Measurements from ENCODE around the gene RAB15. TPM values are rescaled to one million over a fixed set of nuclear protein-coding genes. Genes with fewer than 3 reads are reported as not detected.

Gene RAB15
- total RNA-seq, 2 experiments from 2014 or later = 2.8 to 3.6 TPM

DNA sequence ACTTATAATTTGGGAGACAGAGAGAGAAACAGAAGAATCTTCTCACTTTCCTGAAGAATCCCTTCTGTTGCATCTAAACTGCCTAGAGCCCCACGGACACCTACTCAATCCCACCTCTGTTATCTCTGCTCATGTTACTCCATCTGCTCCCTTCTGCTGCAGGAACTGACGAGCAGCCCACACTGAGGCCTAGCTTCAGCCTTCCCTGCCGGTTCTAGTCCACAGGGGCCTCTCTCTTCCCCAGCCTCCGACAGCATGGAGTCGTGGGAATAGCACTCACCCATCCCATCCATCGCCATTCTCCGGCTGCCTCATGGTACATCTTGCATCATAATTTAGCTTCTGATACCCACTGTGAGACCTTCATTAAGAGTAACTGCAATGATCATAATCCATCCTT lies 4.0 kb downstream of the RAB15 start:
- Mint-ChIP-seq H3K27me3 (ENCODE audit: low read depth) (peaks cover 11% of the 10 kb centered on the region), H3K4me3 (no peak overlapping the region), H3K4me1 (ENCODE audit: low read depth) (peaks cover 12% of the 10 kb centered on the region), H3K27ac (no peak overlapping the region), H3K9me3 (ENCODE audit: insufficient read depth) (no peaks in the 10 kb centered on the region), H3K36me3 (ENCODE audit: low read depth) (no peaks in the 10 kb centered on the region)
- POLR2A ChIA-PET = interaction anchor here (0.8 kb wide), 1 partner anchor 43 kb away, joined by 3 read pairs; no protein-coding TSS in a partner anchor
- CTCF ChIA-PET = no interaction called here
- DNase-seq (no peak), ATAC-seq (no peak)

GRCh38 chr14:64966976-64967375 lies 5.2 kb downstream of the RAB15 start:
- Mint-ChIP-seq H3K36me3 (ENCODE audit: low read depth) (no peaks in the 10 kb centered on the region), H3K9me3 (ENCODE audit: insufficient read depth) (no peaks in the 10 kb centered on the region), H3K4me1 (ENCODE audit: low read depth) (peaks cover 6% of the 10 kb centered on the region), H3K4me3 (no peak overlapping the region), H3K27me3 (ENCODE audit: low read depth) (peaks cover 11% of the 10 kb centered on the region), H3K27ac (no peak overlapping the region)
- ChIA-PET CTCF (no interaction called here), POLR2A (interaction anchor here (1.0 kb wide), 1 partner anchor 21 kb away, joined by 4 read pairs; no protein-coding TSS in a partner anchor)
- ATAC-seq (no peak), DNase-seq (no peak)

DNA sequence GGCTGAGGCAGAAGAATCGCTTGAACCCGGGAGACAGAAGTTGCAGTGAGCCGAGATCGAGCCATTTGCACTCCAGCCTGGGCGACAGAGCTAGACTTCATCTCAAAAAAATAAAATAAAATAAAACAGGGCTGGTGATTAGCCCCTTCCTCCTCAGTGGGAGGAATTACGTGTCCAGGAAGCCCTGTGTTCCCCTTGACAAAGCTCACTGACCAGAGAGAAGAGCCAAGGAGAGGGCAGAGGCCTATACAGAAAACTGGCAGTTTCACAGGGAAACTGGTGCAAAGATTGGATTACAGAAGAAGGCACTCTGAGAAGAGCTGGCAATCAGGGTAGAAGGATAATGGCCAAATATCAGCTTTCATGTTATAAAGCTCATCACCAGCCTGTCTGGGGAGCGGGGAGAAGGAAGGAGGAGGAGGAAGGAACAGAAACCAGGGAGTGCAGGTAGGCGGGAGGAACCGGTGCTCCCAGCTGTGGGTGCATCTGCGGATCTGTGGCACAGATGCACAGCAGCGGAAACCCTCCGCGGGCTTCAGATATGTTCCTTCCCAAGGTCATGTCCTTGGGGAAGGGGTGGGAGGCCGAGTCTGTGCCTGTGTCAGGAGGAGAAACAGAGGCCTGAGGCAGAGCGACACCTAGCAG lies 6.7 kb downstream of the RAB15 start:
- H3K27ac Mint-ChIP-seq = no peak overlapping the region
- H3K27me3 Mint-ChIP-seq (ENCODE audit: low read depth) = peaks cover 4% of the 10 kb centered on the region
- no peaks in the 10 kb centered on the region for H3K9me3 Mint-ChIP-seq (ENCODE audit: insufficient read depth)
- no peak overlapping the region for H3K4me3 Mint-ChIP-seq
- ATAC-seq (no peak), DNase-seq (no peak)
- peaks cover 6% of the 10 kb centered on the region for H3K4me1 Mint-ChIP-seq (ENCODE audit: low read depth)
- H3K36me3 Mint-ChIP-seq (ENCODE audit: low read depth) = no peaks in the 10 kb centered on the region
- CTCF ChIA-PET = interaction anchor here (1.2 kb wide), 1 partner anchor 10 kb away, joined by 3 read pairs; no protein-coding TSS in a partner anchor
- POLR2A ChIA-PET = no interaction called here

DNA sequence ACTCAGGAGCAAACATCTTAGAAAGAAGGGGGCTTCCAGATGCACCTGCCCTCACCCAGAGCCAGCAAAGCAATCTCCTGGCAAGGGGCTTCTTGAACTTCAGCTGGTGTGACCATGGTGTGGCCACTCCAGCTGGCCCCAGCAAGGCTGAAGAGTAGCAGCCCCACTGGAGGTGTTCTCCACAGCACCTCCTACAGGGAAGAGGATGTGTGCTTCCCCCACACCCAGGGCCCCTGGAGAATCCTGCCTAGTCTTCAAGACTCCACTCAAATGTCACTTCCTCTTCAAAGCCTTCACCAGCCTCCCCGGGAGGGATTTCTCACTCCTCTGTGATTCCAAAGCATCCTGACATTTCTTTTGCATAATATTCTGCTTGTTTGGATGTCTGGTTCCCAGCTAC lies 8.5 kb downstream of the RAB15 start:
- ChIA-PET POLR2A (no interaction called here), CTCF (no interaction called here)
- ATAC-seq (no peak), DNase-seq (no peak)
- no peaks in the 10 kb centered on the region for H3K27me3 Mint-ChIP-seq (ENCODE audit: low read depth)
- H3K4me3 Mint-ChIP-seq = no peak overlapping the region
- H3K4me1 Mint-ChIP-seq (ENCODE audit: low read depth) = peaks cover 7% of the 10 kb centered on the region
- H3K9me3 Mint-ChIP-seq (ENCODE audit: insufficient read depth) = no peaks in the 10 kb centered on the region
- H3K27ac Mint-ChIP-seq = no peak overlapping the region
- no peaks in the 10 kb centered on the region for H3K36me3 Mint-ChIP-seq (ENCODE audit: low read depth)

GRCh38 chr14:64960762-64961276 lies 11.3 kb downstream of the RAB15 start:
- Mint-ChIP-seq H3K27me3 (ENCODE audit: low read depth) (no peaks in the 10 kb centered on the region), H3K4me3 (no peak overlapping the region), H3K9me3 (ENCODE audit: insufficient read depth) (no peaks in the 10 kb centered on the region), H3K27ac (no peak overlapping the region), H3K36me3 (ENCODE audit: low read depth) (no peaks in the 10 kb centered on the region), H3K4me1 (ENCODE audit: low read depth) (peaks cover 7% of the 10 kb centered on the region)
- POLR2A ChIA-PET = no interaction called here
- CTCF ChIA-PET = interaction anchor here (0.6 to 1.5 kb wide), 2 partner anchors 24 to 1104 kb away, joined by 3 to 4 read pairs; no protein-coding TSS in a partner anchor
- no peak for ATAC-seq
- DNase-seq = no peak

DNA sequence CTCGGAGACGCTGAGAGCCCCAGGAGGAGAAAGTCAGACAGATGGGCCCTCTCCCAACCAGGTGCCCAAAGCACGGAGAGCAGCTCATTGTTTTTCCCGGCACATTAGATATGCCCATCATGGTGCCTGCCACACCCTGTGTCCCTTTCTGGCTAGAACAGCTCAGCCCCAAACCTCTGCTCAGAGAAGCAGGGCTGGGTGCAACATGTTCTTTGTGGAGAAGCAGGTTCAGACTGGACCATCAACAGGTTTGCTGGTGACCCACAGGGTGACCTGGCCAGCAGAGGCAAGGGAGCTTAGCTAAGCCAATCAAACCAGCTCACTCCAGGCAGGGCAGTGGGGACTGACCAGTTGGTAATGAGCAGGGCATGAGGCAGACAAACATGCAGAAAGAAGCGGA lies 13.4 kb downstream of the RAB15 start:
- Mint-ChIP-seq H3K36me3 (ENCODE audit: low read depth) (no peaks in the 10 kb centered on the region), H3K4me3 (no peak overlapping the region), H3K27ac (no peak overlapping the region), H3K9me3 (ENCODE audit: insufficient read depth) (no peaks in the 10 kb centered on the region), H3K4me1 (ENCODE audit: low read depth) (peaks cover 7% of the 10 kb centered on the region), H3K27me3 (ENCODE audit: low read depth) (no peaks in the 10 kb centered on the region)
- DNase-seq (no peak), ATAC-seq (no peak)
- ChIA-PET CTCF (no interaction called here), POLR2A (interaction anchor here (1.1 kb wide), 1 partner anchor 22 kb away, joined by 3 read pairs; no protein-coding TSS in a partner anchor)

DNA sequence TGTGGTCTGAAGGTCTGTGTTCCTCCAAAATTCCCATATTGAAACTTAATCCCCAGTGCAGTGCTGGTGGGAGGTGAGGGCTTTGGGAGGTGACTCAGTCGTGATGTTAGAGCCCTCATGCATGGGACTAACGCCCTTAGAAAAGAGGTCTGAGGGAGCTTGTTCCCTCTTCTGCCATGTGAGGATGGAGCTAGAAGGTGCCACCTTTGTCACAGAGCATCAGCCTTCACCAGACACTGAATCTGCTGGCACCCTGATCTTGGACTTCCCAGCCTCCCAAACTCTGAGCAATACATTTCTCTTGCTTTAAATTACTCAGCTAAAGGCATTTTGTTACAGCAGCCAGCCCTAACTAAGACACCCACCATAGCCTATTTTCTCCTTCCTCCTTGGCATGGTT lies 13.9 kb downstream of the RAB15 start:
- Mint-ChIP-seq H3K27me3 (ENCODE audit: low read depth) (no peaks in the 10 kb centered on the region), H3K9me3 (ENCODE audit: insufficient read depth) (no peaks in the 10 kb centered on the region), H3K4me3 (no peak overlapping the region), H3K27ac (no peak overlapping the region), H3K36me3 (ENCODE audit: low read depth) (no peaks in the 10 kb centered on the region), H3K4me1 (ENCODE audit: low read depth) (peaks cover 7% of the 10 kb centered on the region)
- ChIA-PET POLR2A (interaction anchor here (1.1 kb wide), 1 partner anchor 23 kb away, joined by 3 read pairs; no protein-coding TSS in a partner anchor), CTCF (no interaction called here)
- ATAC-seq = no peak
- DNase-seq = no peak

GRCh38 chr14:64956697-64957406 lies 15.3 kb downstream of the RAB15 start:
- H3K9me3 Mint-ChIP-seq (ENCODE audit: insufficient read depth) = no peaks in the 10 kb centered on the region
- POLR2A ChIA-PET = interaction anchor here (1.0 kb wide), 1 partner anchor 42 kb away, joined by 5 read pairs; the partner anchor contains the start of gene CHURC1
- no peaks in the 10 kb centered on the region for H3K27me3 Mint-ChIP-seq (ENCODE audit: low read depth)
- peaks cover 10% of the 10 kb centered on the region for H3K4me1 Mint-ChIP-seq (ENCODE audit: low read depth)
- no peaks in the 10 kb centered on the region for H3K36me3 Mint-ChIP-seq (ENCODE audit: low read depth)
- ATAC-seq = no peak
- no peak overlapping the region for H3K27ac Mint-ChIP-seq
- CTCF ChIA-PET = interaction anchor here (0.6 kb wide), 1 partner anchor 164 kb away, joined by 4 read pairs; no protein-coding TSS in a partner anchor
- no peak overlapping the region for H3K4me3 Mint-ChIP-seq
- no peak for DNase-seq

GRCh38 chr14:64955297-64955696 lies 16.8 kb downstream of the RAB15 start:
- ATAC-seq (no peak), DNase-seq (no peak)
- ChIA-PET CTCF (interaction anchor here (0.8 to 1.5 kb wide), 2 partner anchors 11 to 19 kb away, joined by 3 to 5 read pairs; no protein-coding TSS in a partner anchor), POLR2A (no interaction called here)
- H3K27me3 Mint-ChIP-seq (ENCODE audit: low read depth) = no peaks in the 10 kb centered on the region
- no peaks in the 10 kb centered on the region for H3K36me3 Mint-ChIP-seq (ENCODE audit: low read depth)
- peaks cover 3% of the 10 kb centered on the region for H3K4me1 Mint-ChIP-seq (ENCODE audit: low read depth)
- H3K9me3 Mint-ChIP-seq (ENCODE audit: insufficient read depth) = no peaks in the 10 kb centered on the region
- H3K27ac Mint-ChIP-seq = no peak overlapping the region
- no peak overlapping the region for H3K4me3 Mint-ChIP-seq

GRCh38 chr14:64954491-64955240 lies 17.5 kb downstream of the RAB15 start:
- ChIA-PET POLR2A (no interaction called here), CTCF (interaction anchor here (1.4 to 1.5 kb wide), 3 partner anchors 11 to 19 kb away, joined by 3 to 5 read pairs (median 4); no protein-coding TSS in a partner anchor)
- Mint-ChIP-seq H3K27me3 (ENCODE audit: low read depth) (no peaks in the 10 kb centered on the region), H3K27ac (no peak overlapping the region), H3K9me3 (ENCODE audit: insufficient read depth) (no peaks in the 10 kb centered on the region), H3K4me3 (no peak overlapping the region), H3K36me3 (ENCODE audit: low read depth) (no peaks in the 10 kb centered on the region), H3K4me1 (ENCODE audit: low read depth) (peaks cover 3% of the 10 kb centered on the region)
- ATAC-seq (no peak), DNase-seq (no peak)

DNA sequence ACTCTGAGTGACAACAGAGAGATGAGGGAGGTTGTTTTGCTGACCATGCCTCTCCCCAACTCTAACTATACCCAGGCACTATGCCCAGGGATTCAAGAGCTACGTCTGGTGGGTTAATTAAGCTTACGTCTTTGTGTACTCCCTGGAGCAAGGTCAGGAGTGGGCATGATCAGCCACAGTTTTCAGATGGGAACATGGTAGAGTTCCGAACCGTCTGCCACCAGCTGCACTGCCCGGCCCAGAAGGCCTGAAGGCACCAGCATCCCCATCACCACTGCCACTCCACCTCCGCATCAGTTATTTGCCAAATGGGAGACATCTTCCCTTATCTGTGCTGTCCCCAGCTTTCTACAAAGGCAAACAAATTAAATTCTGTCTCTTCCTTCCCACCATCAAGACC lies 18.5 kb downstream of the RAB15 start:
- ChIA-PET CTCF (interaction anchor here (1.1 to 1.5 kb wide), 3 partner anchors 10 to 43 kb away, joined by 3 to 4 read pairs (median 3); no protein-coding TSS in a partner anchor), POLR2A (interaction anchor here (1.1 kb wide), 1 partner anchor 16 kb away, joined by 3 read pairs; no protein-coding TSS in a partner anchor)
- no peak overlapping the region for H3K4me3 Mint-ChIP-seq
- DNase-seq (no peak), ATAC-seq (no peak)
- H3K36me3 Mint-ChIP-seq (ENCODE audit: low read depth) = no peaks in the 10 kb centered on the region
- H3K4me1 Mint-ChIP-seq (ENCODE audit: low read depth) = peaks cover 3% of the 10 kb centered on the region
- H3K27ac Mint-ChIP-seq = no peak overlapping the region
- H3K27me3 Mint-ChIP-seq (ENCODE audit: low read depth) = no peaks in the 10 kb centered on the region
- no peaks in the 10 kb centered on the region for H3K9me3 Mint-ChIP-seq (ENCODE audit: insufficient read depth)

All from activated CD8-positive, alpha-beta T cell treated with anti-CD3 and anti-CD28 coated beads, Interleukin-2, amount 10 ng/mL, durations not matched to agents 7 days and 5 days (primary cell).